Common myeloid progenitor, CD34-positive (primary cell): ENCODE results near the gene NOL4L.
"Not testable (repeated sequence)": the region's sequence is repeated elsewhere in the genome, so short reads cannot be mapped to it uniquely, and the experiment has no call there.

Experiments used
- CTCF ChIA-PET: fragments of 350-600 bp; sonication (Branson Sonifier 250); formaldehyde crosslinking; loops from one replicate; lab custom pipeline; 2021; ENCODE audit warnings: antibody characterized with exemption; lab: Charles Lee
- POLR2A ChIA-PET: fragments of 350-600 bp; sonication (Branson Sonifier 250); formaldehyde crosslinking; loops from one replicate; lab custom pipeline; 2021; ENCODE audit warnings: antibody characterized with exemption; lab: Charles Lee
- DNase-seq, 3 donors: peaks; one replicate each; pipeline versions ENCODE4 v3.0.0 to v3.0.0-alpha.2; 2013
- H3K27ac ChIP-seq, 2 experiments: 1 replicate in 1 of 2; 2 replicates in 1 of 2; pipeline ENCODE4 v1.7.0; 2013; ENCODE audit warnings: inconsistent platforms in 2 of 2, low read length in 2 of 2, mild to moderate bottlenecking in 2 of 2, low read depth in 1 of 2, moderate library complexity in 1 of 2; ENCODE audit not compliant: severe bottlenecking in 2 of 2, insufficient read depth in 1 of 2, poor library complexity in 1 of 2
- H3K27me3 ChIP-seq, 5 experiments: replicated peaks in 2 of 5; 1 replicate in 3 of 5; 2 replicates in 2 of 5; pipeline versions ENCODE4 v1.6.1 to v1.7.0; 2013; ENCODE audit warnings: low read length in 4 of 5, mild to moderate bottlenecking in 2 of 5, moderate library complexity in 2 of 5, inconsistent platforms in 1 of 5; ENCODE audit not compliant: insufficient read depth in 5 of 5, control insufficient read depth in 4 of 5
- H3K36me3 ChIP-seq, 4 experiments: 1 replicate in 2 of 4; 2 replicates in 2 of 4; pipeline versions ENCODE4 v1.6.1 to v1.7.0; 2013; ENCODE audit warnings: low read length in 3 of 4, control low read depth in 1 of 4, mild to moderate bottlenecking in 1 of 4; ENCODE audit not compliant: control insufficient read depth in 4 of 4, insufficient read depth in 4 of 4
- H3K4me1 ChIP-seq, 4 experiments: 1 replicate in 3 of 4; 2 replicates in 1 of 4; pipeline versions ENCODE4 v1.6.1 to v1.7.1; 2013; ENCODE audit warnings: low read length in 3 of 4, mild to moderate bottlenecking in 3 of 4, control low read depth in 1 of 4, inconsistent platforms in 1 of 4, moderate library complexity in 1 of 4; ENCODE audit not compliant: control insufficient read depth in 4 of 4, insufficient read depth in 4 of 4; ENCODE audit errors: control extremely low read depth in 1 of 4
- H3K4me3 ChIP-seq, 7 experiments: 1 replicate in 4 of 7; 2 replicates in 3 of 7; pipeline versions ENCODE4 v1.5.1 to v1.7.0; 2013; ENCODE audit warnings: mild to moderate bottlenecking in 7 of 7, low read length in 6 of 7, moderate library complexity in 6 of 7, inconsistent platforms in 2 of 7, low read depth in 2 of 7, control low read depth in 1 of 7; ENCODE audit not compliant: insufficient read depth in 4 of 7, control insufficient read depth in 1 of 7; ENCODE audit errors: extremely low read depth in 1 of 7
- H3K9me3 ChIP-seq, 5 experiments: 1 replicate in 4 of 5; 2 replicates in 1 of 5; pipeline versions ENCODE4 v1.6.1 to v1.7.1; 2013; ENCODE audit warnings: low read length in 4 of 5, mild to moderate bottlenecking in 2 of 5, inconsistent platforms in 1 of 5, low read depth in 1 of 5, moderate library complexity in 1 of 5; ENCODE audit not compliant: control insufficient read depth in 4 of 5, insufficient read depth in 2 of 5; ENCODE audit errors: control extremely low read depth in 1 of 5
- WGBS: methylation state at CpG from one replicate; pipeline ENCODE4 v1.1.5; 2013; ENCODE audit not compliant: insufficient coverage; 5-methylcytosine and 5-hydroxymethylcytosine counted together

The NOL4L gene

GRCh38 chr20:32496811-32497533 lies 88.2 kb downstream of the NOL4L start:
- 78% methylated on average over 7 of the region's 11 CpGs for WGBS
- ChIA-PET CTCF (interaction anchor here (1.1 to 6.7 kb wide), 9 partner anchors 9 to 129 kb away, joined by 3 to 55 read pairs (median 3); no protein-coding TSS in a partner anchor), POLR2A (interaction anchor here (0.8 to 1.1 kb wide), 2 partner anchors 11 to 15 kb away, joined by 3 to 5 read pairs; no protein-coding TSS in a partner anchor)
- H3K9me3 ChIP-seq: no peaks in the 10 kb centered on the region
- no peaks in the 10 kb centered on the region for H3K27me3 ChIP-seq
- H3K4me3 ChIP-seq: peak overlapping the region in 3 of 7 experiments; percentile 6 to 29 (median 26)
- peaks cover 2 to 25% (median 10%) of the 10 kb centered on the region in 4 experiments for H3K36me3 ChIP-seq
- DNase-seq: no peak
- no peak overlapping the region for H3K27ac ChIP-seq
- H3K4me1 ChIP-seq: peaks cover 0 to 24% (median 19%) of the 10 kb centered on the region in 4 experiments

- no peak for DNase-seq
- no peak overlapping the region for H3K4me3 ChIP-seq
- H3K27ac ChIP-seq: no peak overlapping the region
- POLR2A ChIA-PET: no interaction called here
- CTCF ChIA-PET: interaction anchor here (0.8 to 6.7 kb wide), 6 partner anchors 11 to 28 kb away, joined by 3 to 55 read pairs (median 10); no protein-coding TSS in a partner anchor
- peaks cover 2 to 34% (median 14%) of the 10 kb centered on the region in 4 experiments for H3K36me3 ChIP-seq
- no peaks in the 10 kb centered on the region for H3K27me3 ChIP-seq
- WGBS: 98% methylated on average over 5 of the region's 5 CpGs
- peaks cover 0 to 24% (median 19%) of the 10 kb centered on the region in 4 experiments for H3K4me1 ChIP-seq
- H3K9me3 ChIP-seq: no peaks in the 10 kb centered on the region
These were observed 89.2 kb downstream of the NOL4L start for GRCh38 chr20:32495949-32496348.

- no peaks in the 10 kb centered on the region for H3K9me3 ChIP-seq
- no peak for DNase-seq
- no peak overlapping the region for H3K27ac ChIP-seq
- H3K27me3 ChIP-seq: no peaks in the 10 kb centered on the region
- ChIA-PET POLR2A (no interaction called here), CTCF (interaction anchor here (1.4 to 6.7 kb wide), 3 partner anchors 13 to 27 kb away, joined by 3 to 55 read pairs (median 13); no protein-coding TSS in a partner anchor)
- peaks cover 4 to 40% (median 15%) of the 10 kb centered on the region in 4 experiments for H3K36me3 ChIP-seq
- H3K4me3 ChIP-seq: no peak overlapping the region
- 92% methylated on average over 5 of the region's 8 CpGs for WGBS
- H3K4me1 ChIP-seq: peaks cover 0 to 24% (median 19%) of the 10 kb centered on the region in 4 experiments
These were observed 89.9 kb downstream of the NOL4L start for GRCh38 chr20:32495217-32495565.

GRCh38 chr20:32494483-32495216 lies 90.5 kb downstream of the NOL4L start:
- H3K9me3 ChIP-seq: no peaks in the 10 kb centered on the region
- 96% methylated on average over 8 of the region's 11 CpGs for WGBS
- H3K4me3 ChIP-seq: no peak overlapping the region
- CTCF ChIA-PET: interaction anchor here (1.3 to 6.7 kb wide), 2 partner anchors 10 to 13 kb away, joined by 3 to 55 read pairs; no protein-coding TSS in a partner anchor
- peaks cover 4 to 40% (median 15%) of the 10 kb centered on the region in 4 experiments for H3K36me3 ChIP-seq
- H3K27ac ChIP-seq: no peak overlapping the region
- POLR2A ChIA-PET: no interaction called here
- DNase-seq: no peak
- peaks cover 0 to 24% (median 19%) of the 10 kb centered on the region in 4 experiments for H3K4me1 ChIP-seq
- H3K27me3 ChIP-seq: no peaks in the 10 kb centered on the region

- Histone ChIP-seq H3K27ac (no peak overlapping the region), H3K4me1 (peaks cover 0 to 24% (median 19%) of the 10 kb centered on the region in 4 experiments), H3K27me3 (no peaks in the 10 kb centered on the region), H3K4me3 (no peak overlapping the region), H3K9me3 (no peaks in the 10 kb centered on the region), H3K36me3 (peaks cover 4 to 40% (median 15%) of the 10 kb centered on the region in 4 experiments)
- POLR2A ChIA-PET: interaction anchor here (0.9 kb wide), 2 partner anchors 8 to 17 kb away, joined by 3 read pairs; no protein-coding TSS in a partner anchor
- CTCF ChIA-PET: interaction anchor here (1.3 to 1.6 kb wide), 2 partner anchors 9 to 158 kb away, joined by 3 read pairs; no protein-coding TSS in a partner anchor
- no peak for DNase-seq
- WGBS: 90% methylated on average over 10 of the region's 10 CpGs
These were observed 91.8 kb downstream of the NOL4L start for GRCh38 chr20:32493356-32493755.

GRCh38 chr20:32491764-32492151 lies 93.4 kb downstream of the NOL4L start:
- peaks cover 0 to 12% (median 6%) of the 10 kb centered on the region in 4 experiments for H3K4me1 ChIP-seq
- H3K27me3 ChIP-seq, POLR2A ChIA-PET, DNase-seq, H3K27ac ChIP-seq, H3K9me3 ChIP-seq, H3K4me3 ChIP-seq: not testable (repeated sequence)
- CTCF ChIA-PET: interaction anchor here (2.0 kb wide), 1 partner anchor 17 kb away, joined by 4 read pairs; no protein-coding TSS in a partner anchor
- H3K36me3 ChIP-seq: peaks cover 4 to 40% (median 15%) of the 10 kb centered on the region in 4 experiments
- 100% methylated on average over 2 of the region's 3 CpGs for WGBS
